H54 (cell line): ENCODE data around the gene SRPX.

ENCODE experiments used
- DNase-seq: peaks from one replicate; pipeline ENCODE4 v3.0.0; 2011; ENCODE audit warnings: low spot score, mixed read lengths; ENCODE audit not compliant: insufficient read length
- FAIRE-seq: peaks from 3 replicates; lab custom pipeline; 2011; peaks lifted over from hg19 to GRCh38; lab: Jason Lieb, UNC
- POLR2A ChIP-seq: IDR thresholded peaks from 2 replicates; pipeline ENCODE4 v1.6.1; 2011; ENCODE audit warnings: low read depth, mild to moderate bottlenecking, low read length

The SRPX gene

DNA sequence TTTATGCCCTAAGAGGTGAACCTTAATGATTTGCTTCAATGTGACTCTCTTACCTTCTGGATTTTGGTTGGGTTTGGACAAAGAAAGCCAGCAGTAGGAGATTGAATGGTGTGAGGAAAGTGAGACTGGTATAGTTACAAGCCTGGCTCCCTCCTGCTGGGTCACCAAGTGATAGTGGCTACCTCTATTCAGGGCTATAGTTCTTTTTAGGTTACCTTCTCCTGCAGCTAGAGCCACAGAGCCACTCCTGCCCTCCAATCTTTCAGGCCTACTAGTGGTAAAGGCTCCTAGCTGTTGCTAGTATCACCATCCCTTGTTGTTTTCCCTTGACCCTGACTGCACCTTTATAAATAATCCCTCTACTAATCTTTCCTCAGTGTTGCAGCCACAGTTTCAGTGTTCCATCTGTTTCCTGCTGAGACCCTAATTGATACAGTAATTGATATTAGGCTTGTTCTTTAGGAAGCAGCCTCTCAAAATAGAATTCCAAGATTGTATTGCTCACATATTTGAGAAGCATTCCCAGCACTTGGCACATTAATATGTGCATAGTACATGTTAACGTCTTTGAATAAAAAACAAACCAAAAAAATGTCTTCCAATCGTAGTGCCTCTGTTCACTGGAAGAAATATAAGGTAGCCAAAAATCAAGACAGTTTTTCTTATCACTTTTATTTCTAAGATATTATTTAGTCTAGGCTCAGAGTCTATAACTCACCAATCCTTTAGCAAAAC lies 82.3 kb downstream of the SRPX start:
- FAIRE-seq (no peak), DNase-seq (no peak)
- TF ChIP-seq POLR2A = no peak

DNA sequence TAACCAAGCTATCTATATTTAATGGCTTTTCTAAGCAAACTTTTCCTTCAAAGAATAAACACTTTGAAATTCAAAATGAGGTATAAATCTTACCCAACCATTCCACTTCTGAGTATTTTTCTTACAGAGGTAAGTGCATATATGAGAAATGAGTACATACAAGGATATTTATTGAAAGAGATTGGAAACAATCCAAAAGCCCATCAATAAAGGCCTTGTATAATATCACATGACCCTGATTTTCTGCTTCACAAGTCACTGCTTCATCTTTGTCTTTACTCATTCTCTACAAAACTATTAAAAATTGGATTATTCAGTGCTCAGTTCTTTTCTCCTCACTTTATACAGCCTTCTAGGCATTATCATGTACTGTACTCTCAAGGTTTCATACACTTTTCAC lies 91.3 kb downstream of the SRPX start:
- FAIRE-seq (no peak), DNase-seq (no peak)
- no peak for TF ChIP-seq POLR2A

DNA sequence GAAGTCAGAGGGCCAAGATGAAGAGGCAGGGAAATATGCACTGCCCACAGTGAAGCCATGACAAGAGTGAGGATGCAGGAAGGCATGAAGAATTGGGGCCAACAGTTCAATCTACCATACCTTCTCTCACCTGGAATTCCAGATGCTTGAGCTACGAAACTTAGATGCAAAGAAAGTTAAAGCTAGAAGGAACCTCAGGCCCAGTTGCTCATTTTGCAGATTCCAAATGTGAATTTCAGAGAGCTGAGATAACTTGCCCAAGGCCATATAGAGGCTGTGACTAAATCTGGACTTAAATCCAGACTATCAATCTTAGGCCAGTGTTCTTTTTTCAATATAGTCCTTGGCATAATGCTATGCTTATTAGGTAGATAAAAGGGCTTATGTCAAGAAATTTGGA lies 92.7 kb downstream of the SRPX start:
- no peak for TF ChIP-seq POLR2A
- FAIRE-seq (no peak), DNase-seq (no peak)

DNA sequence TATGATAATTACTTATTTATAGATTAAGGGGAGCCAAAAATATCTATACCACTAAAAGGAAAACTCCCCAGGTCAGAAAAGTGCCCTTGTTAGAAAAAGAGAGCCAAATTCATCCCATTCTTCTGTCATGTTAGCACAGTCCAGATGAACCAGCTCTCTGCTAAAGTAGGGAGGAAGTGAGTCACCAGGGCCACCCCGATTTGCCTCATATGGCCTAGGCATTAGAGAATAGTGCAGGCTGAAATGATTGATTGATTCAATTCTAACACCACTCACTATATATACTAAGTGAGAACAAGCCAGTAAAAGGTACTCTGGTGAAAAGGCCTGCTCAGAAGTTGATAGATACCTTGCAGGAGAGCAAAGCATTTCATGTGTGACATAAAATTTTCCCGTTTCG lies 94.5 kb downstream of the SRPX start:
- FAIRE-seq (no peak), DNase-seq (no peak)
- TF ChIP-seq POLR2A = no peak

DNA sequence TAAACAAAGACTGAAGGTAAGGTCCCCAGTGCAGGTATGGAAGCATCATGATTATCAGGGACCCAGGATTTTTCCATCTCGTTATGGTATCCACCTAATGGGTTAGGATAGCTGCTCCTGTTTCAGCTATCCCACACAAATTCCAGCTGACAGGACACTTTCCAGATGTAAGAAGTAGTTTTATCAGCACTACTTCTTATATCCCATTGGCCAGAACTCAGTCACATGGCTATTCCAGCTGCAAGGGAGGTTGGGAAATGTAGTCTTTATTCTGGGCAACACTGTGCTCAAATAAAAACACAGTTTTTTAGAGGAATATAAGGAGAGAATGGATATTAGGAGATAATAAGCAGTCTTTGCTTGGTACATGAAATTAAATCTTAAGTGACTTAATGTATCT lies 96.7 kb downstream of the SRPX start:
- no peak for DNase-seq
- TF ChIP-seq POLR2A = no peak
- no peak for FAIRE-seq

DNA sequence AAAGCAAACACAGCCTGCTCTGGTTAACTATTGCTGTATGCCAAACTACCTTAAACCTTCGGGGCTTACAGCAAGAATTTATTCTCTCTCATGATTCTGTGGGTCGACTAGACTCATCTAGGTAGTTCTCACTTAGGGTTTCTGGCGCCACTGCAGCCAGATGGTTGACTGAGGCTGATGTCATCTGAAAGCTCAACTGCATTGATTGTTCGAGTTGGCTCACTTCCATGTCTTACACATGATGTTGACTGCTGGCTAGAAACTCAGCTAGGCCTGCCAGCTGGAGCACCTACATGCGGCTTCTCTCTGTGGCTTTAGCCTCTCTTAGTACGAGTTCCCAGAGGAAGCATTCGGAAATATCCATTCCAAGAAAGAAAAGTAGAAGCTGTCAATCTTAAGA lies 103.2 kb downstream of the SRPX start:
- no peak for DNase-seq
- FAIRE-seq = no peak
- no peak for TF ChIP-seq POLR2A

DNA sequence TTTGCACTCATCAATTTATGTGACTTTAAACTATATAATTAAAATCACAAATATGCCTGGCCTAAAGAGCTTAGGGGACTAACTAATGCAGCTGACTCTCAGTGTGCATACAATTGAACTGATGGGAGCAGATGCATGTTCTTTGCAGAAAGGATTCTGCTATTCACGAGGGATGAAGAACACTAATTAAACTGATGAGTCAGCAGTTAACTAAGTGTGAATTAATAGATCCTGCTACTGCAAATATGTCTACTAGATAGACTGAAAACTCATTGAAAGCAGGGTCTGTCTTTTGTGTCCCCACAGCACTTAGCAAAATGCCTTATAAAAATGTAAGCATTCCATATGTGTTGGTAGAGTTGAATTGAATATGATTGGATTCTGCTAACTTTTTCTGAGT lies 104.0 kb downstream of the SRPX start:
- TF ChIP-seq POLR2A = no peak
- DNase-seq (no peak), FAIRE-seq (no peak)

DNA sequence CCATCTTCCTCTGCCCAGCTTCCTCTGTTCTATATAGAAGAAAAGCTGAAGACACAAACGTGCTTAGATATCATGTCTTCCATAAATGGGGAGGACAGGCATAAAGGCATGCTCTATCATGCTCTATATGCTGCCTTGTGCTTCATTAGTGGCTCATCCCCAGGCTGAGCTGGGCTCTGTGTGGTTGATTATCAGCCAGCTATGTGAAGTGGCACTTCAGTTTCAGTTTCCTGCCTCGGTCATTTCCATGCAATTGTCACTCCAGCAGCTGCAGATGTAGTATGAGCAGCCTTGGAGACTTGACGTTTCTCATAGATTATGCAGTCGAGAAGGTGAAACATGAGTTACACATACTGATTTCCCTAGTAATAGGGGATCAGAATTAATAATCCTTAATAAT lies 108.1 kb downstream of the SRPX start:
- no peak for DNase-seq
- FAIRE-seq = no peak
- no peak for TF ChIP-seq POLR2A

DNA sequence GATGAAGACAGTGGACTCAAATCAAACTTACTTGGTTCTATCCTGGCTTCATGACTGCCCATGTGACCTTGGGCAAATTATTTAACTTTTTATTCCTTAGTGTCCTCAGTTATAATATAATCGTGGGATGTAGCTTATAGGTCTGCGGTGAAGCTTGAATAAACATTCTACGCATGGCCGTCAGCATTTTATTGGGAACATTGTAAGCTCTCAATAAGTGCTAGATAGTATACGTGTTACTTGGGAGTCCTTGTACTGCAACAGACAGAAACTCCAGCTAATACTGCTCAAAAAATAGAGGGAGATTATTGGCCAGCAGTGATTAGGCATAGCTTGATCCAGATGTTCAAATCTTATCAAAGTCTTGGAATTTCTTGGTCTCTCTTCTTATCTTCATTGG lies 109.5 kb downstream of the SRPX start:
- FAIRE-seq = no peak
- no peak for TF ChIP-seq POLR2A
- no peak for DNase-seq

DNA sequence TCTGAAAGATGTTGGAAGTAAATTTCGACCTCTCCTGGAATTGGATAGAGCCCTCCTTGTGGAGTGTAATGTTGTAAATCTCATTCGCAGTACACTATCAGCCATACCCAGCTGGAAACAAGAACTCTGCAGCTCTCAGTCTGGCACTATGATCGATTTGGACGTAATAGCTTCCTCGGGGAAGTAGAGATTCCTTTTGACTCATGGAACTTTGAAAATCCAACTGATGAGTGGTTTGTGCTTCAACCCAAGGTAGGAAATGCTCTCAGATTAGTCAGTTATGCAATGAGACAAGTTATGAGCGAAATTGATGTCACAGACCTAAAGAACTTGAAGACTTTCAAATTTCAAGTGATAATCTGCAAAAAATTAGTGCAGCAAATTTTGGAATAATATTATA lies 110.4 kb downstream of the SRPX start:
- no peak for DNase-seq
- TF ChIP-seq POLR2A = no peak
- no peak for FAIRE-seq

DNA sequence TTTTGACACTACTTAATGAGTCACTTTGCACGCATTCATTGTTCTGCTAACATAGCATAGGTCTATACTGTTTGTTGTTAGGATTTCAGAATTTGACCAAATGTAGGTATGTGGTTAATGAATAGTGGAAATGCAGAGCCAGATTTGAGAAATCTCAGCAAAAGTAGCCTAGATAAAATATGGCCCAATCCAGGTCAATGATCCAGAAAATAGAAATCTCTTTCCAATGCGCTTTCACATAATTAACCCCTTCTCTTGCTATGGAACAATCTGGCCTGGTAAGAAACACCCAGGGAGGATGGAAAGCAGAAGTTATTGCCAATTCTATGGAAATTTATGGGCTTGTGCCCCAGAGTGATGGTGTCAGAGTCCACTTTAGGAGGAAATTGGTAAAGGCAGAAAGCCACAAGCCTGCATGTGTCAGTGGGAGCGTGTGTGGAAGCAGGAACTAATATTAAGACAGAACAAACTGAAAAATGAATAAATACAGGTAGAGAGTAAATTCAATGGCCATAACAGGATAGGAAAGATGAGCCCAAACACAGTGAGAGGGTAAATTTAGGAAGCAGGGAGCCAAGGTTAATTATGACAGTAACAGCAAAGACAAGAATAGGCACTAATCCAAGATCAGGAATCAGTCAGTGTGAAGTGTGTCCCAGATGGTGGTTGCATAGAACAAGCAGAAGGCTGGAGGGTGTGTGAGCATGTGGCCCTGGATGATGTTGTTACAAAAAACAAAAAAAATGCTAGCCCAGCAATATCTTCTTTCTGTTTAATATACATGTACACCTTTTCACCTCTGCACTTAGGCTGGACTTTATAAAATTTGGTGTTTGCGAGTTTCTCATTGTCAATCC lies 111.4 kb downstream of the SRPX start:
- TF ChIP-seq POLR2A = no peak
- no peak for DNase-seq
- FAIRE-seq = no peak

DNA sequence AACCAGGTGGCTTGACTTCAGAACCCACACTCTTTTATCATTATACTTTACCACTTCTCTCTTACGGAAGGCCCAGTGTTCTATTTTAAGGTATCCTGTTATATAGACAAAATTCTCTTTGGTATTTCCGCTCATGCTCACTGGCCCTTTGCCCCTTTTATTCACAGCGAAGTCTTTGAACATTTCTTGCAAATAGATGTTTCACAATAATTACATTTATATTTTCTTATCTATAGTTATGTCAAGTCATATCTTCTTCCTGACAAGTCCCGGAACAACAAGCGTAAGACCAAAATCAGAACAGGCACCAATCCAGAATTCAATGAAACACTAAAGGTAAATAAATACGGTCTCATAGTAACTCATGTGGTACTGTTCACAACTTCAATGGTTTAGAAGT lies 112.3 kb downstream of the SRPX start:
- no peak for TF ChIP-seq POLR2A
- FAIRE-seq (no peak), DNase-seq (no peak)

DNA sequence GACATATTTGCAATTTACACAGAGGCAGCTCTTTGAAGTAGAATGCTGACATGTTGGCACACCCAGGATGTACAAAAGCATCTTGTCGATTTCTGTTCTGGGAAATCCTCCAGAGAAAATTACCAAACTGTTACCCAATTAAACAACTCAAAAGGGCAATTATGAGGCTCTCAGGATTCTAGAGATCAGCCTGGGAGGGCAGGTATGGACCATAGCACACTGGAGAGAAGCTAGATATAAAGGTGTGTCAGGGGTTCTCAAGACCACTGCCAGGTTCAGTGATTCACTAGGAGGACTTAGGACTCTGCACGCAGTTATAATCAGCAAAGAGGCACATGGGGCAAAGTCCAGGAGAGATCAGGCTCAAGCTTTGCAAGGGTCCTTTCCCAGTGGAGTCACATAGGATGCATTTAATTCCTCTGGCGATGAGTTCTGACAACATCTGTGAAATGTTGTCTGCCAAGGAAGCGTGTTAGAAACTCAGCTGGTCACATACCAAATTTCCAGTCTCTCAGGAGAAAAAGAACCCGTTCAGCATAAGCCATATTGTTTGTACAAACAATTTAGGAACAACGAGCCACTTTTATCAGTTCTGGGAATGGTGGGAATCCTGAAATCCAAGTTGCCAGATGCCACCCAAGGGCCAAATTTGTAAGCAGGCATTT lies 113.5 kb downstream of the SRPX start:
- FAIRE-seq (no peak), DNase-seq (no peak)
- TF ChIP-seq POLR2A = no peak

DNA sequence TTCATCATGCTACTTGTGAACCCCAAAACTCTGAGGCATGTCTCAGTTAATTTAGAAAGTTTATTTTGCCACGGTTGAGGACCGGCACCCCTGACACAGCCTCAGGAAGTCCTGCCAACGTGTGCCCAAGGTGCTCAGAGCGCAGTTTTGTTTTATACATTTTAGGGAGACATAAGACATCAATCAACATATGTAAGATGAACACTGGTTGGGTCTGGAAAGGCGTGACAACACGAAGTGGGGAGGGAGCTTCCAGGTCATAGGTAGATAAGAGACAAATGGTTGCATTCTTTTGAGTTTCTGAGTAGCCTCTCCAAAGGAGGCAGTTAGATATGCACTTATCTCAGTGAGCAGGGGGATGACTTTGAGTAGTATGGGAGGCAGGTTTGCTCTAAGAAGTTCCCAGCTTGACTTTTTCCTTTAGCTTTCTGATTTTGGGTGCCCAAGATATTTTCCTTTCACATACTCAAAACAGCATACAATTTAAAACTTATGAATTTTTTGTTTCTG lies 115.4 kb downstream of the SRPX start:
- DNase-seq = no peak
- no peak for TF ChIP-seq POLR2A
- FAIRE-seq = no peak
